ENCODE measurements around the gene METTL15. TPM values are rescaled to one million over a fixed set of nuclear protein-coding genes. Genes with fewer than 3 reads are reported as not detected.

METTL15 gene
- total and polyA plus RNA-seq, 2 of the 8 experiments (the other 6 are each of a cell fraction or from before 2014, with no cell fraction given): 5.4 to 10.5 TPM

GRCh38 chr11:28176351-28176750 is 68.2 kb downstream of the METTL15 start:
- no peak overlapping the region for H4K5ac ChIP-seq (ENCODE audit: insufficient read length, low read depth, low read length)
- H2AFZ ChIP-seq (ENCODE audit: low read length): no peak overlapping the region
- no peak overlapping the region for H3K56ac ChIP-seq (replicated peaks; ENCODE audit: insufficient read length, low read depth, low read length)
- peaks cover 0 to 3% (median 0%) of the 10 kb centered on the region in 4 experiments; a peak in 1 of 8 replicates for H3K36me3 ChIP-seq (ENCODE audit: control insufficient read depth in 2 of 4, insufficient read depth in 4 of 4, low read length in 3 of 4)
- H3K79me1 ChIP-seq (ENCODE audit: low read depth, low read length): no peaks in the 10 kb centered on the region
- no peak overlapping the region for H3K23ac ChIP-seq (ENCODE audit: insufficient read length)
- no peak for DNase-seq (ENCODE audit: low read depth in 1 of 2, low spot score in 2 of 2)
- H2BK20ac ChIP-seq (ENCODE audit: low read length): no peak overlapping the region
- no peaks in the 10 kb centered on the region for H3K4me1 ChIP-seq (replicated peaks in 1 of 4; ENCODE audit: control insufficient read depth in 3 of 4, insufficient read depth in 4 of 4, low read length in 3 of 4)
- H3K9me3 ChIP-seq (ENCODE audit: insufficient read depth in 2 of 2, low read depth in 1 of 2, low read length in 1 of 2): peaks cover 0 to 7% of the 10 kb centered on the region in 2 experiments; a peak in 1 of 4 replicates
- H2AK5ac ChIP-seq (ENCODE audit: low read depth, low read length): no peak overlapping the region
- no peak overlapping the region for H3K18ac ChIP-seq (ENCODE audit: extremely low read depth, low read length)
- ChIA-PET POLR2A (ENCODE audit: partially characterized antibody) (no interaction called here), CTCF (ENCODE audit: partially characterized antibody) (no interaction called here)
- no peaks in the 10 kb centered on the region for H3K27me3 ChIP-seq (replicated peaks in 1 of 4; ENCODE audit: control insufficient read depth in 3 of 4, extremely low read depth in 1 of 4, insufficient read depth in 3 of 4, low read length in 3 of 4)
- H2BK120ac ChIP-seq (replicated peaks; ENCODE audit: low read depth, low read length): no peak overlapping the region
- no peak overlapping the region for H4K8ac ChIP-seq (ENCODE audit: extremely low read depth, insufficient read depth, low read length)
- no peak overlapping the region for H2BK15ac ChIP-seq (ENCODE audit: low read length)
- no peak overlapping the region for H2BK12ac ChIP-seq (ENCODE audit: low read depth, low read length)
- no peaks in the 10 kb centered on the region for H3K79me2 ChIP-seq (ENCODE audit: control insufficient read depth in 1 of 2, insufficient read depth in 2 of 2, low read length in 2 of 2)
- no peaks in the 10 kb centered on the region for H4K20me1 ChIP-seq (replicated peaks in 1 of 2; ENCODE audit: control insufficient read depth in 1 of 2, insufficient read depth in 2 of 2, low read length in 2 of 2)
- H3K9ac ChIP-seq (replicated peaks in 1 of 4; ENCODE audit: extremely low read depth in 1 of 4, low read depth in 3 of 4, low read length in 3 of 4): no peak overlapping the region
- no peak for FAIRE-seq
- no peaks in the 10 kb centered on the region for H3K23me2 ChIP-seq (ENCODE audit: low read depth, low read length)
- 95% methylated on average over 1 of the region's 1 CpG; no CpG with 5 or more reads in 1 of the 2 experiments for WGBS, 2 experiments (ENCODE audit: extremely low coverage in 1 of 2, insufficient coverage in 1 of 2, insufficient read length in 1 of 2, insufficient replicate concordance in 2 of 2, low coverage in 1 of 2, low lambda C conversion rate in 2 of 2, missing lambda C conversion rate in 1 of 2)
- H3K4ac ChIP-seq (replicated peaks; ENCODE audit: insufficient read length, low read depth, low read length): no peak overlapping the region
- no peak overlapping the region for H3K4me2 ChIP-seq (ENCODE audit: insufficient read depth in 1 of 2, low read depth in 2 of 2, low read length in 2 of 2)
- no peak overlapping the region for H3K4me3 ChIP-seq (ENCODE audit: extremely low read depth in 1 of 4, insufficient read depth in 2 of 4, low read depth in 3 of 4, low read length in 4 of 4)
- H3K14ac ChIP-seq (ENCODE audit: insufficient read length): no peak overlapping the region
- H3K27ac ChIP-seq (ENCODE audit: low read depth, low read length): no peak overlapping the region
- H2BK5ac ChIP-seq (ENCODE audit: low read depth, low read length): no peak overlapping the region
- H4K91ac ChIP-seq (replicated peaks; ENCODE audit: insufficient read length, low read length): no peak overlapping the region
- TF ChIP-seq PHF8 (conservative IDR thresholded peaks at IDR 0.05; ENCODE audit: low read depth, low read length) (no peak), JUND (IDR thresholded peaks at IDR 0.05; ENCODE audit: low read length) (no peak), SP4 (IDR thresholded peaks at IDR 0.05; ENCODE audit: low read length) (no peak), JUN (IDR thresholded peaks at IDR 0.05; ENCODE audit: low read depth, low read length) (no peak), CREB1 (IDR thresholded peaks at IDR 0.05) (no peak), RFX5 (IDR thresholded peaks at IDR 0.05; ENCODE audit: borderline replicate concordance, low read depth, low read length) (no peak), CTCF (IDR thresholded peaks at IDR 0.05; ENCODE audit: control extremely low read depth in 1 of 3, insufficient read depth in 1 of 3, low read depth in 1 of 3, low read length in 3 of 3) (no peak), E2F6 (IDR thresholded peaks at IDR 0.05) (no peak), TAF1 (IDR thresholded peaks at IDR 0.05; ENCODE audit: low read depth, low read length) (no peak)
- TF ChIP-seq, protein P1, sequence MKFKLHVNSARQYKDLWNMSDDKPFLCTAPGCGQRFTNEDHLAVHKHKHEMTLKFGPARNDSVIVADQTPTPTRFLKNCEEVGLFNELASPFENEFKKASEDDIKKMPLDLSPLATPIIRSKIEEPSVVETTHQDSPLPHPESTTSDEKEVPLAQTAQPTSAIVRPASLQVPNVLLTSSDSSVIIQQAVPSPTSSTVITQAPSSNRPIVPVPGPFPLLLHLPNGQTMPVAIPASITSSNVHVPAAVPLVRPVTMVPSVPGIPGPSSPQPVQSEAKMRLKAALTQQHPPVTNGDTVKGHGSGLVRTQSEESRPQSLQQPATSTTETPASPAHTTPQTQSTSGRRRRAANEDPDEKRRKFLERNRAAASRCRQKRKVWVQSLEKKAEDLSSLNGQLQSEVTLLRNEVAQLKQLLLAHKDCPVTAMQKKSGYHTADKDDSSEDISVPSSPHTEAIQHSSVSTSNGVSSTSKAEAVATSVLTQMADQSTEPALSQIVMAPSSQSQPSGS (IDR thresholded peaks at IDR 0.05; ENCODE audit: low read length): no peak
